DOHH2 (cell line): Measurements from ENCODE around the gene SNAPC2.

Experiments
- H3F3A ChIP-seq: fragments of 200-600 bp; sonication (generic), shearing (Covaris generic); 2 replicates; pipeline ENCODE4 v1.6.0; 2016; ENCODE audit warnings: antibody characterized with exemption, mild to moderate bottlenecking; ENCODE audit not compliant: control insufficient read depth, insufficient read depth
- H3K27ac ChIP-seq: fragments of 200-600 bp; sonication (generic); 2 replicates; pipeline ENCODE4 v1.5.1; 2014; ENCODE audit warnings: low read depth, mild to moderate bottlenecking, low read length, moderate library complexity
- H3K27me3 ChIP-seq: fragments of 200-600 bp; sonication (generic); 2 replicates; pipeline ENCODE4 v1.6.1; 2014; ENCODE audit warnings: mild to moderate bottlenecking, low read length, mixed read lengths; ENCODE audit not compliant: control insufficient read depth
- H3K36me3 ChIP-seq: fragments of 200-600 bp; sonication (generic); 2 replicates; pipeline ENCODE4 v1.6.1; 2014; ENCODE audit warnings: mild to moderate bottlenecking, low read length, moderate library complexity, mixed read lengths; ENCODE audit not compliant: control insufficient read depth
- H3K4me1 ChIP-seq: fragments of 200-600 bp; sonication (generic); 2 replicates; pipeline ENCODE4 v1.6.1; 2014; ENCODE audit warnings: mild to moderate bottlenecking, low read length, mixed read lengths; ENCODE audit not compliant: control insufficient read depth
- H3K4me2 ChIP-seq: fragments of 200-600 bp; sonication (generic); 2 replicates; pipeline ENCODE4 v1.6.0; 2014; ENCODE audit warnings: mild to moderate bottlenecking, low read length, moderate library complexity
- H3K4me3 ChIP-seq: fragments of 200-600 bp; sonication (generic); 2 replicates; pipeline ENCODE4 v1.5.1; 2014; ENCODE audit warnings: mild to moderate bottlenecking, low read length, mixed read lengths
- H3K79me2 ChIP-seq: fragments of 200-600 bp; sonication (generic); 2 replicates; pipeline ENCODE4 v1.6.1; 2014; ENCODE audit warnings: mild to moderate bottlenecking, low read length, mixed read lengths; ENCODE audit not compliant: control insufficient read depth
- H3K9me2 ChIP-seq: fragments of 200-600 bp; sonication (generic); replicated peaks from 2 replicates; pipeline ENCODE4 v1.6.1; 2014; ENCODE audit warnings: mild to moderate bottlenecking, low read length, mixed read lengths; ENCODE audit not compliant: control insufficient read depth
- H3K9me3 ChIP-seq: fragments of 200-600 bp; sonication (generic); 2 replicates; pipeline ENCODE4 v1.6.1; 2014; ENCODE audit warnings: antibody characterized with exemption, low read length, mixed read lengths; ENCODE audit not compliant: control insufficient read depth, insufficient read depth
- H4K20me1 ChIP-seq: fragments of 200-600 bp; sonication (generic); 2 replicates; pipeline ENCODE4 v1.6.0; 2014; ENCODE audit warnings: low read depth, mild to moderate bottlenecking, antibody characterized with exemption, low read length, moderate library complexity; ENCODE audit not compliant: control insufficient read depth, insufficient read depth
- EZH2phosphoT487 ChIP-seq: fragments of 200-600 bp; sonication (generic); IDR thresholded peaks from 2 replicates; pipeline ENCODE4 v1.6.1; 2017; ENCODE audit warnings: borderline replicate concordance, mild to moderate bottlenecking, antibody characterized with exemption, low read length, moderate library complexity, mixed read lengths
- TF ChIP-seq, protein P1 (sequence below): fragments of 200-600 bp; sonication (generic); IDR thresholded peaks from one replicate; pipeline ENCODE4 v1.5.1; 2014; ENCODE audit warnings: antibody characterized with exemption, mild to moderate bottlenecking, low read depth, low read length; ENCODE audit not compliant: poor library complexity, severe bottlenecking

The SNAPC2 gene

DNA sequence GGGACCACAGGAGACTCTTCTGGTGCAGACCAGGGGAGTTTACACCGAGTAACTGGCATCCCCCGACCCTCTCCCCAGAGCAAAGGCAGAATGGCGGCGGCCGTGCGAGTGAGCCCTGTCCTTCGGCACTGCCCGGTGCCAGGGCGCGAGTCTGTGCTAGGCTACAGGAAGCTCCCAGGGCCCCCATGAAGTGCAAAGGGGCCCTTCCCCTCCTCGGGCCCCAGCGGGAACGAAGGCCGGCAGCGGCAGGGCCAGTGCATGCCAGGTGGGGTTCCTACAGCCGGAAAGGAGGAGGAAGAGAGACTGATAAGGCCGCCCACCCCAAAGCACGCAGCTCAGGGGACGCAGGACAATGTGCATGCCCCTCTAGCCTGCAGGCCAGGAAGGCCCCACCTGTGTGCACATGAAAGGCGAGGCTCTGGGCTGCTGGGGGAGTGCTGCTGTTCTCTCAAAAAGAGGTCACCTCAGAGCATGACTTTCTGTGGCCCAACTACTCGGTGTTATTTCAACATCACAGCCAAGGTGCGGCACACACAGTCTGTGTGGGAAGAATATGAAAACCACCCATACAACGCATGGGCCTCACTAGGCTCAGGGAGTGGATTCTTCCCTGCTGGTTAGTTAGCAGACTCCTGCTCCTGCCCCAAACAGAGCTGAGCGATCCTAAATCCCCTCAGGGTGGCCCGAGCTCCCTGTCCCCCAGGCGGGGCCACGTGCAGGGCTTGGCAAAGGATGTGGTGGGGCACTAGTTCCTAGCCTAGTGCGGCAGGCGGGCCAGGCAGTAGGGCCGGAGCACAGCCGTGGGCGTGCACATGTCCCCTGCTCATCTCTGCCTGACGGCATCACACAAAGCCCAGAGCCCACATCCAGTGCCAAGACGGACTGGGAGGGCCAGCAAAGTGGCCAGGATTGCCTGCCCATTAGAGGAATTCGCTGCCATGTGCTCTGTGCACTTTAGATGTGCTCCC is 51.7 kb downstream of the SNAPC2 start:
- Histone ChIP-seq H3K79me2 (no peaks in the 10 kb centered on the region), H3K9me3 (no peaks in the 10 kb centered on the region), H3K27ac (no peak overlapping the region), H3K4me3 (no peak overlapping the region), H3K4me1 (no peaks in the 10 kb centered on the region), H4K20me1 (peaks cover 8% of the 10 kb centered on the region; the same call in 1 of the 2 replicates), H3K4me2 (no peak overlapping the region), H3K27me3 (no peaks in the 10 kb centered on the region), H3K36me3 (peaks cover 75% of the 10 kb centered on the region), H3F3A (no peaks in the 10 kb centered on the region), H3K9me2 (no peaks in the 10 kb centered on the region)
- TF ChIP-seq EZH2phosphoT487: no peak
- TF ChIP-seq, protein P1, sequence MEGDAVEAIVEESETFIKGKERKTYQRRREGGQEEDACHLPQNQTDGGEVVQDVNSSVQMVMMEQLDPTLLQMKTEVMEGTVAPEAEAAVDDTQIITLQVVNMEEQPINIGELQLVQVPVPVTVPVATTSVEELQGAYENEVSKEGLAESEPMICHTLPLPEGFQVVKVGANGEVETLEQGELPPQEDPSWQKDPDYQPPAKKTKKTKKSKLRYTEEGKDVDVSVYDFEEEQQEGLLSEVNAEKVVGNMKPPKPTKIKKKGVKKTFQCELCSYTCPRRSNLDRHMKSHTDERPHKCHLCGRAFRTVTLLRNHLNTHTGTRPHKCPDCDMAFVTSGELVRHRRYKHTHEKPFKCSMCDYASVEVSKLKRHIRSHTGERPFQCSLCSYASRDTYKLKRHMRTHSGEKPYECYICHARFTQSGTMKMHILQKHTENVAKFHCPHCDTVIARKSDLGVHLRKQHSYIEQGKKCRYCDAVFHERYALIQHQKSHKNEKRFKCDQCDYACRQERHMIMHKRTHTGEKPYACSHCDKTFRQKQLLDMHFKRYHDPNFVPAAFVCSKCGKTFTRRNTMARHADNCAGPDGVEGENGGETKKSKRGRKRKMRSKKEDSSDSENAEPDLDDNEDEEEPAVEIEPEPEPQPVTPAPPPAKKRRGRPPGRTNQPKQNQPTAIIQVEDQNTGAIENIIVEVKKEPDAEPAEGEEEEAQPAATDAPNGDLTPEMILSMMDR: no peak
